HT-29 (cell line): Measurements from ENCODE around the gene AFF3. TPM values are rescaled to one million over a fixed set of nuclear protein-coding genes. Genes with fewer than 3 reads are reported as not detected.
"Not testable (repeated sequence)": the region's sequence is repeated elsewhere in the genome, so short reads cannot be mapped to it uniquely, and the experiment has no call there.

Experiments used
- DNase-seq: peaks from one replicate; pipeline ENCODE4 v3.0.0-alpha.2; 2015; ENCODE audit warnings: low spot score
- total RNA-seq: library from RNA; depleted of rRNA; stranded (reverse); fragments of >200 nt; shearing (Covaris generic); gene quantifications from 2 replicates; pipeline ENCODE4 v1.2.3, GENCODE V29; 2014

The AFF3 gene
- total RNA-seq, 1 experiment from 2014 or later: not detected

DNA sequence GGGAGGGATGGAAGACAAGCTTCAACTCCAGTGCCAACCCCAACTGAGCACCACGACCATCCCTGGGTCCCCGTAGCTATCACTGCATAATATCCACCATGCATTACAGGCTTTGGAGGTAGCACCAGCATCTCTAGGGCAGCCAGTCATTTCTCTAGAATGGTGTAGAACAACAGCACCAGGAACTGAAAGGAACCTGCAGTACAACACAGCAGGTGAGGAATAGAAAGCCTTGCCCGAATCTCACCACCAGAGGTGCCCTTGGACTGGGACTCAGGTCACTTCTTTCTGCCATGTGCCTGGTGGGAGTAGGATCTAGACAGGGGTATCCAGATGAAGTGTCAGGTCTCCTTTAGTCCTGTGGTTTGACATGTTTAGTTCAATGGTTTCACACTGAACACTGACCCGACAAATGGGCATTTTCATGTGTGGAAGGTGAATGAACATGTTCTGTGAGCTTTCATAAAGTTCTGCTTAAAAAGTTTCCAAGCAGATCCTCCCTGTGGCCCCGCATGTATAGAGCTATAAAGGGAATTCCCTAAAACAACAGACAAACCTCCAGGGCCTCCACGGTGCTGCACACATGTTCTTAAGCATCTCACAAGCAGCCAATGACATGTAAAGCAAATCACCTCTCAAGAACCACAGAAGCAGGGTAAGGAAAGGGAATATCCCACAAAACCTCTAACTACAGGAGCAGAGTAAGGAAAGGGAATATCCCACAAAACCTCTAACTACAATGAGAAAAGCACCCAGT, 208.3 kb downstream of the AFF3 start:
- no peak for DNase-seq

DNA sequence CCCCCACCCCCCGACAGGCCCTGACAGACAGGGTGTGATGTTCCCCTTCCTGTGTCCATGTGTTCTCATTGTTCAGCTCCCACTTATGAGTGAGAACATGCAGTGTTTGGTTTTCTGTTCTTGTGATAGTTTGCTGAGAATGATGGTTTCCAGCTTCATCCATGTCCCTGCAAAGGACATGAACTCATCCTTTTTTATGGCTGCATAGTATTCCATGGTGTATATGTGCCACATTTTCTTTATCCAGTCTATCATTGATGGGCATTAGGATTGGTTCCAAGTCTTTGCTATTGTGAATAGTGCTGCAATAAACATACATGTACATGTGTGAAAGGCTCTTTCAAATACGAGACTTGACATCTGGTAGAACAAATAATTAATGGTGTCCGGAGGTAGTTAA, 208.9 kb downstream of the AFF3 start:
- DNase-seq: not testable (repeated sequence)

DNA sequence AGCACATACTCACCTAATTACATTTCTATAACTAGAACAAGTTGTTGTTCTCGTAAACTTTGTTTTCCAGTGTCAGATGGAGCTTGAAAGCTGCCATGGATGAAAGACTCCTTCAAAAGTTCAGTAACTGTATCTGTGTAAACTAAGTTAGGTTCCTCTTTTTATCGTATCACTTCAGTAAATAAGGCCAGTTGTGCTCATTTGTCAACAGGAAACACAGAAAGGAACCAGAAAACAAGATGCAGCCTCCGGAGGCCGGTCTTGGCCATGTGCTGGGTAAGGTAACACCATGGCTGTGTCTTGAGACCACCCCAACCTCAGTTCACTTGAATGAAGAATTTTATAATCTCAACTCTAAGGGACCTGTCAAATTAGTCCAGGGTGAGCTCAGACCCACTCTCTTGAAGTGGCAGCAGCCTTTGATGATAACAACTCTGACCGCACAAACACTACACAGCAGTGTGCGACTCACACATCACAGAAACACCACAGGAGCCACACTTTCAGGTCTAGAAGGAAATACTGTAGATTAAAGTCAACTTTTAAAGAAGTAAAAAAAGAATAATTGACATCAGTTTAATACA, 213.8 kb downstream of the AFF3 start:
- no peak for DNase-seq

DNA sequence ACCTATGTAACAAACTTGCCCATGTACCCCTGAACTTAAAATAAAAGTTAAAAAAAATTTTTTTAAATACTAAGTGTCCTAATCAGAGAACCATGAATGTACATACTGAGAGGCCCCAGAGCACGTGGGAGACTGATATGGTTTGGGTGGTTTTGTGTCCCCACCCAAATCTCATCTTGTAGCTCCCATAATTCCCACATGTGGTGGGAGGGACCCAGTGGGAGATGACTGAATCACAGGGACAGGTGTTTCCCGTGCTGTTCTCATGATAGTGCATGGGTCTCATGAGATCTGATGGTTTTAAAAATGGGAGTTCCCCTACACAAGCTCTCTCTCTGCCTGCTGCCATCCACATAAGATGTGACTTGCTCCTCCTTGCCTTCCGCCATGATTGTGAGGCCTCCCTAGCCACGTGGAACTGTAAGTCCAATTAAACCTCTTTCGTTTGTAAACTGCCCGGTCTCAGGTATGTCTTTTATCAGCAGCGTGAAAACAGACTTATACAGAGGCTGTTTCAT, 214.6 kb downstream of the AFF3 start:
- not testable (repeated sequence) for DNase-seq

DNA sequence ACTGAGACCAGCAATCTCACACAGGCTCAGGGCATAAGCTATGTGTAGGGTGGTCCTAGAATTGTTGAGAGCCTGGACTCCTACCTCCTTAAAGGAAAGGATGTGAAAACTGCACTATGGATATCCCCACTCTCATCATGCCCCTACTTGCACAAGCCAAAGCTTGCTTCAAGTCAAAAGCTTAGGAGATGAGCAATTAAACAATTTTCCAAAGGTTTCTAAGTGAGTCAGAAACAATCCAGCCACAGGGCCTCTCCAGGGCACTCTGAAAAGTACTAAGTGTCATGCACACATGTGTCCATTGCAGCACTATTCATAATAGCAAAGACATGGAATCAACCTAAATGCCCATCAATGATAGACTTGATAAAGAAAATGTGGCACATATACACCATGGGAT, 215.4 kb downstream of the AFF3 start:
- no peak for DNase-seq

DNA sequence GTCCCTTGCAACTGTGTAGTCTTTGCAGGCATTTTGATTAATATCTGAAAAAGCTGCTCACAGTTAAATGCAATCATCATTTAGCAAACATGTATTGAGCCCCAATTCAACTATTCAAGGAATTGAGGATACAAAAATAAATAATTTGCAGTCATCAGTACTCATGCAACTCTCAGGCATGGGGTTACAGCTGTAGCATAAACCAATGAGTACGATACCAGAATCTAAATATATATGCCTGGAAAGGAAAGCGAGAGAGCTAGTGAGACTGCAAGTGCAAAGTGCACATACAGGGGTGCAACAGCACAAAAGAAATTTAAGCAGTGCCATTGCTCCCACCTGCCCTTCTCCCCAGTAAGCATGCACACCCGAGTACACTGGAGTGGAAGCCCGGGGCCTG, 216.4 kb downstream of the AFF3 start:
- no peak for DNase-seq

DNA sequence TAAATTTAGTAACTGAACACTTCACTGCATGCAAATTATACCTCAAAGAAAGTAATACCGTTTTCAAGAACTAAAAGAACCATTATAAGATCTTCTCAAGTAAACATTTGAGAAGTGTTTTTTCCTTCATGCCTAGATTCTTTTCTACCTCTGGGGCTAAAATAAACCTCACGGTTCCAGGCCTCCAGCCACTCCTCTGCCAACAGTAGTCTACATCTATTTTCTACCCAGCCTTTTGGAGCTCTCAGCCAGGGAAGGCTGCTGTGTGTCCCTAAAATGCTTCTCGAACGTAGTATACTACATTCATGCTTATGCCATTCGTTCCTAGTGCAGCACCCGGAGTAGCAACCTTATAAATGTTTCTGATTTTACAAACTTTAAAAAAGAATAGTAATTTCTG, 219.7 kb downstream of the AFF3 start:
- DNase-seq: no peak

DNA sequence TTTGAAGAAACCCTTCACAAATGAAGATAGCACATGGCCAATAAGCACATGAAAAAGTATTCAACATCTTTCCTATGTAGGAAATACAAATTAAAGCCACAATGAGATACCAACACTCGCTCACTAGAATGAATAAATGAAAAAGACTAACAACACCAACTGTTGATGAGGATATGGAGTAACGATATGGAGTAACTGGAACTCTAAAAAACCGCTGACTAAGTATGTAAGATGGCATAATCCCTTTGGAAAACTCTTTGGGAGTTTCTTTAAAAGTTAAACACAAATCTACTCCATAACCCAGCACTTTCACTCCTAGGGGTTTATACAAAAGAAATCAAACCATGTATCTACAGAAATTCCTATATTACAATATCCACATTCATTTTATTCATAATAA, 220.5 kb downstream of the AFF3 start:
- DNase-seq: no peak

DNA sequence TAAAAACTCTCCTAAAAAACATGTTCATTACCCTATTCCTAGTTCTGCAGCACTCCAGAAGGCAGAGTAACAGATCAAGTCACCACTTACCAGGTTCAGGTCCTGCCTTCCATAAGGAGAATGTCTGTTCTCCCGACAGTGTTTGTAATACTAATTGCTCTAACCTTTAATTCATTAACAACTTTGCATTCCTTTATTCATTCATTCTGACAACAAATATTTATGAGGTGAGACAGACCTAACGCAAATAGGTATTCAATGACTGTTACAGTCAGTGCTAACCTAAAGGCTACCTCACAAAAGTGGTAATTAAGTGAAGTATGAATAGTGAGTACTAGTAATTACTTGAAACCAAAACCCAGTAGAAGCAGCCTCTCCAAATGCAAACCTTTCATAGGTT, 224.0 kb downstream of the AFF3 start:
- DNase-seq: no peak

DNA sequence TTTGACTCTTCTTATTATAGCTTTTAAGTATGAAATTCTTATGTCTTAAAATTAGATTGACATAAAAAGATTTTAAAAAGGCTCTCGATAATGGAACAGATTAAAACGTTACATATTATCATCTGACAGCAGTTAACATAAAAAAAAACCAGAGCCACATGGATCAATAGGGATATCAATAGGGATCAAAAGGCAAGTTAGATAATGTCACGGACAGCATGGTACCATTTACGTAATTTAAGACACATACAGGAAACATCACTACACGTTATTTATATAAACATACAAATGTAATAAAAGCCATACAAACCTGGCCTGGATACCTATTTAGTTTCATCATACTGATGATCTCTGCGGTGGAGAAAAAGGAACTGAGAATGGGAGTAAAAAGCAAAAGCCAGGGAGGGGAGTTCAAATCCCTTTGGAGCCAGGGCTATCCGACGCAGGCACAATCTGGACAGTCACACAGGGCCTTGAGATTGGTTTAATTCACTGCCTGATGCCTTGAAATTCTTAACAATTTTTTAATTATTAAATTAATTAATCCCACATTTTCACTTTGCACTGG, 227.2 kb downstream of the AFF3 start:
- DNase-seq: no peak

DNA sequence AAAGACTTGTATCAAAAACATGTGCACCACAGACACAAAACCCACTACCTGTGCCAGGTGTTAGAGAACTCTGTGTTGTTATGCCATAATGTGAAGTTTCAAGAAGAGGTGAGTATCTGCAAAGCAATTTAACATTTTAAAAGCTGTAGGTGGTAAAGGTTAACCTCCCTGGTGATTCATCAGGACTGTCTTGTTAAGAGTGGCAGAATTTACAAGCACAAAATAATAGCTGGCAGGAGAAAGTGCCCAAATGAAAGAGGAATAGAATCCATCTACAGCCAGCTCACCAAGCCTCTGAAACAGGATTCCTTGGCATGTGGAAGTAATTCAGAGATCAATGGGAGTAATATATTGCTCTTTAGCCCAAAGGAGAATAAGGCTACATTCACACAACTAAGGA, 230.7 kb downstream of the AFF3 start:
- no peak for DNase-seq

DNA sequence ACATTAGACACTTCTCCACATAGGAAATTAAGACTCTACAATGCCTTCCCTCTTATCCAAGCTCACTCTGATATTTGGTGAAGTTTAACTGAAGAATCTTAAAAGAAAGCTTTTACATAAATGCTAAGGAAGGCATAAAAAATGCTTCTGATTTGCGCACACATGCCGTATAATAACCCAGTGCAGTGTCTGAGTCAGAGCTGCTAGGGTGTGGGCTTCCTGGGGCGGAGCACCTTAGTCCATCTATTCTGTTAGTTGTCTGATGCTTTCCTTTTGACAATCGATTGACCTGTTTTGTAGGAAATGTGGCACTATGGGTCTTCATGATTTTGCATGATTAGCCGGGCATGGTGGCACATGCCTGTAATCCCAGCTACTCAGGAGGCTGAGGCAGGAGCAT, 231.5 kb downstream of the AFF3 start:
- DNase-seq: no peak

DNA sequence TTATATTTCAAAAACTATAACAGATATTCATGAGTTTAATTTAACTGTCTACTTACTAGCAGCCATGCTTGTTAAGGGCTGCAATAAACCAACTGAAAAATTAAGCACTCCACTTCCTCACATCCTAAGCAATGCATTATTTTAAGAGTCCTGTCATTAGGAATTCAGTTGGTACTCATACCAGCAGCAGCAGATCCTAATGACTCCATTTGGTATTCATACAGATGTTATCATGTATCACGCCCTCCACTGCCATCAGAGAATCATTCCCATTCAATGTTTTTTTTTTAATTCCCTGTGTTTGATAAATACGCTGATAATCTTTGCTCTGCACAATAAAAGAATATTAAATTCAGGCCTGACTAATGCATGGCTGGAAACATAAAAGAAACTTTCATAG, 236.8 kb downstream of the AFF3 start:
- DNase-seq: no peak

DNA sequence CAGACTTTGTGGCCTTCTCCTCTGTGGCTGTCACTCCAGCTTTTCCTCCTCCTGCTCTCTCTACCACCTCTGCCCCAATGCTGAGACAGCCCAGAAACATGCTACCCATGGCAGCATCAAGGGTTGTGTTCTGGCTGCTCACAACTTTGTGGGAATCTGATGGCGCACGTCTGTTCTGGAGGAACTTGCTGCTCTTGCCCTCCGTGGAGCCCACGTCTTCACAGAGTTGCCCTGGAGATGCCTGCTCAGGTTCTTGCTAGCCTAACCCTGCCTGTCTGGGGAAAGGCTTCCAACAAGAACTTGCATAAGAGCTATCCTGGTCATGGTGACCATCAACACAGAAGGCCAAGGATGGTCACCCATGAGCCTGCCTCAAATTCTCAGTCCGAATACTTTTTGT, 237.4 kb downstream of the AFF3 start:
- no peak for DNase-seq

DNA sequence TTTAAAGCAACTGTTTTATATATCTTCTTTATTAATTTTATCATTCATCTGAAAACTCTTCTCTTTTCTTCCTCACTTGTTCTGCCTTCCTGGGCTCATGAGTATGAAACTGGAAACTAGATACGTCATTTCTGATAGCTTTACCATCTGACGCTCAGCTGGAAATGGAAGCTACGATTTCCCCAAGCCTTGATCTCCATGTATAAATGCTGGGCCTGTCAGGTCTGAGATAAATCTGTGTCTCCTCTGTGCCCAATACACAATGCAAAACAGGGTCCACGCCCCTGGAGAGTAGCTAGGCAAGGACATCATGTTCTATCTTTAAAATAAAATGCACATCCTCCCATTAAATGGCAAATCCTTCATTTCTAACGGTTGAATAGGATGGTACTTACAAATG, 238.4 kb downstream of the AFF3 start:
- DNase-seq: no peak

DNA sequence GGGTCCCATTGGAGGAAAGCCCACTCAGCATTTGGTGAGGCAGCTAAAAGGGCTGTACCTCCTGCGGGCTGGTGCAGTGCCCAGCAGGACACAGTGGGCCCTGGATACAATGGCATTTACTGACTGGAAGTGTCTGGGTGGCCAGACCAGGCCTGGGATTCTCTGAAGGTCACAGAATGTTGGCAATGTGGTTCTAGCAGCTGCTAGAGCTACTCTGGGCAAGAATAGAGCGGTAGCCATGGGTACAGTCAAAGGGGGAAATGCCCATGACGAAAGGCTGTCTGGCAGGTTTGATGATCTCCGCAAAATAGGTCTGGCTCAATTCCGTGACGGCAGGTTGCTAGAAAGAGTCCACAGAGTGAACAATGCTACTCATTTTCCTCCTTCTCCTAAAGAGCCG, 241.8 kb downstream of the AFF3 start:
- DNase-seq: no peak

DNA sequence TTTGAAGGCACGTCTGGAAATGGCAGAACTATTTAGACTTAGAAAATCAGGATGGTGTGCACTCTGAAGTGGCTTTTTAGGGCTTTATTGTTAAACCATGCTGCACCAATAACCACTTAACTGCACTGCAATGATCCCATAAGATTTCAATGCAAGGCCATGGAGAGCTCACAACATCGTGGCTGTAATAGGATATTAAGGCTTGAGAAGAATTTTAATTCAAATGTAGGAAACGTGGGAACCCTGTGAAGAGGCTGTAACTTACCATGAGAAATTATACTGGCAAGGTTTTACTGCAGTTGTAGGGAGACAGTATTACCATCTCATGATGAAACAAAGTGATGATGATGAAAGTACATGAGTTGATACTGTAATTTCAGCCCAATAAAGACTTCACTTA, 242.5 kb downstream of the AFF3 start:
- DNase-seq: no peak

DNA sequence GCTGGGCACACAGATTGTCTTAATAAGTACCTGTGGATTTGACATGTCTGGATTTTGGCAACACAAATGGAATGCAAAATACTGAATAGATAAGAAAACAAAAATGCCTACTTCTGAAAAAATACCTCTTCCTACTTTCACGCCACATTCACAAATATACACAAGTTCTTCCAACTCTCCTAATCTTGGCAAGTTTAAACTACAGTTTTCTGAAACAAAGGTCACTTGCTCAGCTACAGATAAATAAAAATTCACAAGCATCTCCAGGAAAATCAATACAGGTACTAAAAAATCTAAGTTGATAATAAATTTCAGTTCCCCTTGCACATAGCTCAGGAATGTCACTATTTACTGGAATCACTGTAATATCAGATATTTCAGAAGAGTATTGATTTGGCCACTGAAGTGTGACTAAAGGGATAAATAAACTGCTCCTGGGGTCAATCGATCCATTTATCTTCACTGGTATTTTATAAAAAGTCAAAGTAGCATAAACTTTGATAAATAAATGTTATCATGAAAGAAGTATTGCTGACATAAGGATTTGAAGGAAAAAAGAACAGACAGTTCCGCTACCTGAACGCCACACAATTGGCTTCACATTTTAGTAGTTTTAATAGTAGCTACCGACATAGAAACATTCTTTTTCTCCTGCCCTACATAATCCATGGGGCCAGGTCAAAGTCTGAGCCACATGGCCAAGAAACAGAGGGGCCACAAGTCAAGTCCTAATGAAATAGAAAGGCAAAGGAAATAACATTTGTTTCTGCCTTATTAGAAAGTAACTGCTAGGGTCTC, 243.1 kb downstream of the AFF3 start:
- DNase-seq: no peak

DNA sequence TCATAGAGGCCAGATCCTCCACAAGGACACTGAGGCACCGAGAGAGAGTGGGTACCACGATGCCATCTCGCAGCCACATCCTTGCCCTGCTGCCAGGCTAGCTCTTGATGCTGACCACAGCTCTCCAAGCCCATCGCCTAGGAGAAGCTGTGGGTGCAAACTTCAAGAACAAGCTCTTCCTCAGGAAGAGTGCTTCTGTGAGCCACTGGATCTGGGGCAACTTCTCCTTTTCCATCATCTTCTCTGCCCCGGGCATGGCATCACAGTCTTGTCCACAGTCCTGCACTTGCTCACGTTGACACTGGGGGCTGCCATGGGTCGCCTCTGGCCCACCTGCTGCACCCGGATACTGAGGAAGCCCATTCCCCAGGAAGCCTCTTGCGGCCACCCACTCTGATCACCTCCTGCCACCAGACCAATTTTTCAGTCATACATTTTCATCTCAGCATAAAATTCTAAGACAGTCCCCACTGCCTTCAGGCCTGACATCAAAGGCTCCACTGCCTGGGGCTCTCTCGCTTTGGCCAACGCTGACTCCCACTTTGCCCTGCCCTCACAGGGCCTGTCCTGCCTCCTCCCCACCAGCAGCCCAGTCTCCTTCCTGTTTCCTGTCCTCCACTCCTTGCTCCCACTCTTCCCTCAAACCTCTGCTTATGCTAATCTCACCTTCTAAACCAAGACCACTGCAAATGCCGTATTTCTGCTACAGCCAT, 243.9 kb downstream of the AFF3 start:
- no peak for DNase-seq

DNA sequence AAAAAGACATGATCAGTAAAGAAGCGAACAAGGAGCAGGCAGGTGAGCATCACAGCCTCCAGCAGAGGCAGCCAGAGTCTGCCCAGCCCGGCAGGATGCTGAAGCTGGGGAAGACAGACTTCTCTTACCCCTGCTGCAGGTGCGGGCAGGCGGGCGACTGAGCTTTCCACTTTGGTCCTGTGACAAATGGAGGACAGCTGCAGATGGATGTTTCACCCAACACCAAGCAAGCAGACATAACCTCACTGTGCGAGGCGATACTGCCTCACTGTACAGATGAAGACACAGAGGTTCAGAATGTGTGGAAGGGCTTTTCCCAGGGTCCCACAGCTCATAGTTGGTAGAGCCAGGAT, 251.0 kb downstream of the AFF3 start:
- no peak for DNase-seq

DNA sequence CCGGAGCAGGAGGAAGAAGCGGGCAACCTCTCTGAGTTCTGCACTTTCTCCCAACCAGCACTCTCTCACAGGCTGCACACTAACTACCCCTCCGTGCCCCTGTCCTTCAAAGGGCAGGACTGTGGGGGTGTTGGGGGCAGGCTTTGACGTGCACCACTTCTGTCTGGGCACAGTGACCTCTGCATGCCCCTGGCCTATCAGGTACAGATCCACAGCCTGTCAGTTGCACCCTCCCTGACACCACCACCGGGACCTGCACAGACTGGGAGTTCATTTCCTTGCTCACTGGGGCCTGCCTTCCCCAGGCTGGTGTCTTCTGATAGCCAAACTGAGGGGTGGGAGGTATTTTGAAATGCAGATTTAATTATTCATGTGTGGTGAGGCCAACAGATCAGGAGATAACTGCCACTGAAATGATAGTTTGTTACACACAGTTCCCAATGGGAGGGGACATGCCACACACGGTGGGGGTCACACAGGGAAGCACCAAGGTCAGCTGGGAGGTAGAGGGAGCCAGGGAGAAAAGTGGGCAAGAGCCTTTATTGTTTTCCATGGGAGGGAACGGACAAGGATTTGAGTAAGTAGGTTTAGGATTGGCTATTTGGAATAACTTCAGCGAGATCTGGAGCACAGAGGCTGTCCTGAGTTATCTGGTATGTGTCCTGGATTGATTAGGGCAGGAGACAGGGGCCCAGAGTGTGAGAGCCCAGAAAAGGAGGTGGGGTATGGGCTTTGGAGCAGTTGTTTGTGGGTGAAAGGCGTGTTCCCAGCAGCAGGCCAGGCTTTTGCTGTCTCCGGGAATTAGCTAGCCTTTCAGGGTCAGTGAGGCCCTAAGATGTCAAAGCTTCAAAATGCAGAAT, 251.6 kb downstream of the AFF3 start:
- DNase-seq: no peak
